ENCODE measurements around the gene EEF1AKMT3.

The EEF1AKMT3 gene

DNA sequence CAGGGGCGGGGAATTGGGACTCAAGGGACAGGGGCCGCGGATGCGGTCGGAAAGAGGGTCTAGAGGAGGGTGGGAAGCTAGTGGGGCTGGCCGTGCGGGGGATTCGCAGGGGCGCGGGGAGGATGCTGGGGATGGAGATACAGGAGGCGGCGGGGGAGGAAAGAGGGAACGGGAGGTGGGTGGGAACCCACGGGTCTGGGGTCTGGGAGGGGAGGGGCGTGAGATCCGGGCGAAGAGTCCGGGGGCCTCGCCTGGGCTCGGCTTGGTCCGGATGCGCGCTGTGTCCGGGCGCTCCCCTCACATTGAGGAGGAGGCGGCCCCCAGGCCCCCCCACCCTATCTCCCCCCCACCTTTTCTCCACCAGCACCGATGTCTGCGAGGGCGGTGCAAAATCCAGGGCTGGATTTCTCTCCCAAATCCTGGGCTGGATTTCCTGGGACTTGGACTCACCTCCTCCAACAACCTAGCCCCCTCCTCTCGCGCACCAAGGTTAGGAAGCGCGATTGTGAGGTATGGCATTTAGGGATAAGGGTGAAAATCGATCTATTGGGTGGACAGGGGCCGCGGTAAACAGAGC is 33.7 kb upstream of the EEF1AKMT3 start, which contains the start of gene AGAP2:
TSS of gene AGAP2 (minus strand) at position 82 of the 577 bp plus-strand sequence. CDS start 496 bp downstream, outside the sequence.
- H3K79me1 ChIP-seq (ENCODE audit: low read depth, low read length) = no peaks in the 10 kb centered on the region
- H2BK120ac ChIP-seq (ENCODE audit: low read depth, low read length) = peak within 1 kb of the TSS; percentile 27
- no peak within 1 kb of the TSS for H3K27ac ChIP-seq (replicated peaks; ENCODE audit: low read length)
- H3K14ac ChIP-seq (ENCODE audit: low read length) = no peak within 1 kb of the TSS
- peak within 1 kb of the TSS; percentile 65 for H3K9ac ChIP-seq (ENCODE audit: low read depth, low read length, poor library complexity)
- H4K8ac ChIP-seq (ENCODE audit: low read depth, low read length) = peak within 1 kb of the TSS; percentile 68
- H2AFZ ChIP-seq (ENCODE audit: low read length) = peak within 1 kb of the TSS; percentile 86
- H2BK5ac ChIP-seq (ENCODE audit: low read length) = no peak within 1 kb of the TSS
- H2BK15ac ChIP-seq (ENCODE audit: low read length) = no peak within 1 kb of the TSS
- peak within 1 kb of the TSS; percentile 2 for H2BK12ac ChIP-seq (ENCODE audit: low read length)
- peaks cover 0 to 4% of the 10 kb centered on the region in 2 donors for H3K9me3 ChIP-seq (replicated peaks in 1 of 2; ENCODE audit: control insufficient read depth in 2 of 2, insufficient read depth in 1 of 2, low read depth in 1 of 2, low read length in 2 of 2)
- peak within 1 kb of the TSS; percentile 66 to 81 for H3K4me3 ChIP-seq (ENCODE audit: low read length in 2 of 2)
- peaks cover 3 to 77% (median 26%) of the 10 kb centered on the region in 3 experiments for H3K27me3 ChIP-seq (ENCODE audit: control insufficient read depth in 3 of 3, insufficient read depth in 3 of 3, low read depth in 1 of 3, low read length in 3 of 3)
- peak within 1 kb of the TSS; percentile 53 for H3K23ac ChIP-seq (ENCODE audit: low read depth, low read length, poor library complexity)
- H3K36me3 ChIP-seq (replicated peaks in 1 of 2; ENCODE audit: control insufficient read depth in 2 of 2, insufficient read depth in 2 of 2, low read length in 2 of 2) = peaks cover 0 to 5% of the 10 kb centered on the region in 2 donors
- H4K91ac ChIP-seq (ENCODE audit: low read depth, low read length, poor library complexity) = no peak within 1 kb of the TSS
- WGBS, 2 donors (ENCODE audit: extremely low coverage in 2 of 2, insufficient read length in 2 of 2, insufficient replicate concordance in 1 of 2) = no CpG with 5 or more reads among the region's 36 CpGs
- no peak for DNase-seq (ENCODE audit: low spot score)
- peak within 1 kb of the TSS; percentile 19 for H3K4ac ChIP-seq (ENCODE audit: low read length)
- H3K18ac ChIP-seq (ENCODE audit: low read length) = peak within 1 kb of the TSS; percentile 91
- H2AK5ac ChIP-seq (ENCODE audit: low read depth, low read length) = peak within 1 kb of the TSS; percentile 48
- H3K4me1 ChIP-seq (ENCODE audit: control insufficient read depth in 2 of 2, insufficient read depth in 1 of 2, low read depth in 1 of 2, low read length in 2 of 2) = peaks cover 18 to 34% of the 10 kb centered on the region in 2 donors
- H3K4me2 ChIP-seq (ENCODE audit: insufficient read depth, low read length, poor library complexity, severe bottlenecking) = peak within 1 kb of the TSS; percentile 92

DNA sequence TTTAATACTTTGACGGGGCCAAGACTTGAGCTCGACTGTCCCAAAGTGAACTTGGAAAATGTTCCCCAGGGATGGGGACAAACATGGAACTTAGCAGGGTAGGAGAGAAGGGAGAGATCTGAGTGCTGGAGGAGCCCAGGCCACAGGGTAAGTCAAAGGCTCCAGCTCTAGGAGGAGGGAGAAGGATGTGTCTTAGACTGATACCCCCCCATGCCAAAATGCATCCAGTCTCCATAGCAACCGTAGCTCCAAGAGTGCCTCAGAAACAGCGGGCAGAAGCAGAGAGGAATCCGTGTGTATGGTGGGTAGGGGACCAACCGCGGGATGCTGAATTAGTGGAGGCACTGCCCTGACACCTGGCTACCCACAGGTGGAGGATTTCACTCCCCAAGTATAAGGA is 33.0 kb upstream of the EEF1AKMT3 start:
- peak overlapping the region; percentile 86 for H2AFZ ChIP-seq (ENCODE audit: low read length)
- peak overlapping the region; percentile 68 for H4K8ac ChIP-seq (ENCODE audit: low read depth, low read length)
- peaks cover 0 to 4% of the 10 kb centered on the region in 2 donors for H3K9me3 ChIP-seq (replicated peaks in 1 of 2; ENCODE audit: control insufficient read depth in 2 of 2, insufficient read depth in 1 of 2, low read depth in 1 of 2, low read length in 2 of 2)
- H2BK5ac ChIP-seq (ENCODE audit: low read length) = no peak overlapping the region
- no peak overlapping the region for H3K9ac ChIP-seq (ENCODE audit: low read depth, low read length, poor library complexity)
- peak overlapping the region in 1 of 2 donors; percentile 66 for H3K4me3 ChIP-seq (ENCODE audit: low read length in 2 of 2)
- H2BK120ac ChIP-seq (ENCODE audit: low read depth, low read length) = peak overlapping the region; percentile 27
- no peak overlapping the region for H4K91ac ChIP-seq (ENCODE audit: low read depth, low read length, poor library complexity)
- H3K4me2 ChIP-seq (ENCODE audit: insufficient read depth, low read length, poor library complexity, severe bottlenecking) = no peak overlapping the region
- no peak overlapping the region for H3K27ac ChIP-seq (replicated peaks; ENCODE audit: low read length)
- DNase-seq (ENCODE audit: low spot score) = no peak
- peaks cover 3 to 71% (median 26%) of the 10 kb centered on the region in 3 experiments for H3K27me3 ChIP-seq (ENCODE audit: control insufficient read depth in 3 of 3, insufficient read depth in 3 of 3, low read depth in 1 of 3, low read length in 3 of 3)
- H2AK5ac ChIP-seq (ENCODE audit: low read depth, low read length) = peak overlapping the region; percentile 48
- peak overlapping the region; percentile 2 for H2BK12ac ChIP-seq (ENCODE audit: low read length)
- H2BK15ac ChIP-seq (ENCODE audit: low read length) = no peak overlapping the region
- H3K23ac ChIP-seq (ENCODE audit: low read depth, low read length, poor library complexity) = peak overlapping the region; percentile 8
- H3K36me3 ChIP-seq (replicated peaks in 1 of 2; ENCODE audit: control insufficient read depth in 2 of 2, insufficient read depth in 2 of 2, low read length in 2 of 2) = no peaks in the 10 kb centered on the region
- WGBS, 2 donors (ENCODE audit: extremely low coverage in 2 of 2, insufficient read length in 2 of 2, insufficient replicate concordance in 1 of 2) = no CpG with 5 or more reads among the region's 7 CpGs
- peak overlapping the region; percentile 19 for H3K4ac ChIP-seq (ENCODE audit: low read length)
- H3K18ac ChIP-seq (ENCODE audit: low read length) = peak overlapping the region; percentile 50
- H3K79me1 ChIP-seq (ENCODE audit: low read depth, low read length) = no peaks in the 10 kb centered on the region
- H3K4me1 ChIP-seq (ENCODE audit: control insufficient read depth in 2 of 2, insufficient read depth in 1 of 2, low read depth in 1 of 2, low read length in 2 of 2) = peaks cover 18 to 36% of the 10 kb centered on the region in 2 donors
- H3K14ac ChIP-seq (ENCODE audit: low read length) = no peak overlapping the region

DNA sequence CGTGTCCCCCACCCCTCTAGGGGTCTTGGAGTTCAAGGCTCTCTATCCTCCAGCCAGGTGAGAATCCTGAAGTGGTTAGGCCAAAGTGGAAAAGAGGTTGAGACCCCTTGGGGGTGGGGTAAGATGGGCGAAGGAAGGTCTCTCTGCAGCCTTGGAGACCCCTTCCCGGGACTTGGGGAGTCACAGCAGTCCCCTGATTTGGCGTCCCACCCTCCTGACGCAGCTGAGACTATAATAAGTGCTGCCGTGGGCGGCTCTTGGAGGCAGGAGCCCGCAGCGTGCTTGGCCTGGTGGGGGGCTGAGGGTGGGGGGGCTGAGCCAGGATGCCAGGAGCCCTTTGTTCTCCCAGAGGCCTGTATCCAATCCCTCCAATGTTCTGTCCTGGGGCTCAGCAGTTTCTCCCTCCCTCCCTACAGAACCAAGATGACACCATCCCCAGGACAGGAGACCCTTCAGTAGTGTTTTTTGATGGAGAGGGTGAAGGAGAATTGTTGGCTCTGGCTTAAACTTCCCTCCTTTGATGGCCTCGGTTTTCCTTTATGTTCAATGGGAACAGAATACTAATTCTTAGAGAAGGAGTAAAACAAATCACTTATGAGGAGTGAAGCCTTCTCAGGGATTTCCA is 32.4 kb upstream of the EEF1AKMT3 start:
- Histone ChIP-seq H2BK120ac (ENCODE audit: low read depth, low read length) (no peak overlapping the region), H4K8ac (ENCODE audit: low read depth, low read length) (no peak overlapping the region), H3K79me1 (ENCODE audit: low read depth, low read length) (no peaks in the 10 kb centered on the region), H3K27me3 (ENCODE audit: control insufficient read depth in 3 of 3, insufficient read depth in 3 of 3, low read depth in 1 of 3, low read length in 3 of 3) (peaks cover 3 to 64% (median 26%) of the 10 kb centered on the region in 3 experiments), H2BK12ac (ENCODE audit: low read length) (no peak overlapping the region), H2AFZ (ENCODE audit: low read length) (peak overlapping the region; percentile 86), H3K4me2 (ENCODE audit: insufficient read depth, low read length, poor library complexity, severe bottlenecking) (no peak overlapping the region), H3K9ac (ENCODE audit: low read depth, low read length, poor library complexity) (no peak overlapping the region), H3K4me3 (ENCODE audit: low read length in 2 of 2) (no peak overlapping the region), H3K27ac (replicated peaks; ENCODE audit: low read length) (no peak overlapping the region), H3K4me1 (ENCODE audit: control insufficient read depth in 2 of 2, insufficient read depth in 1 of 2, low read depth in 1 of 2, low read length in 2 of 2) (peaks cover 18 to 36% of the 10 kb centered on the region in 2 donors), H3K23ac (ENCODE audit: low read depth, low read length, poor library complexity) (no peak overlapping the region), H3K18ac (ENCODE audit: low read length) (no peak overlapping the region), H2AK5ac (ENCODE audit: low read depth, low read length) (peak overlapping the region; percentile 20), H2BK15ac (ENCODE audit: low read length) (no peak overlapping the region), H4K91ac (ENCODE audit: low read depth, low read length, poor library complexity) (no peak overlapping the region), H3K9me3 (replicated peaks in 1 of 2; ENCODE audit: control insufficient read depth in 2 of 2, insufficient read depth in 1 of 2, low read depth in 1 of 2, low read length in 2 of 2) (peaks cover 0 to 4% of the 10 kb centered on the region in 2 donors), H3K14ac (ENCODE audit: low read length) (no peak overlapping the region), H3K4ac (ENCODE audit: low read length) (no peak overlapping the region), H3K36me3 (replicated peaks in 1 of 2; ENCODE audit: control insufficient read depth in 2 of 2, insufficient read depth in 2 of 2, low read length in 2 of 2) (no peaks in the 10 kb centered on the region), H2BK5ac (ENCODE audit: low read length) (no peak overlapping the region)
- no CpG with 5 or more reads among the region's 10 CpGs for WGBS, 2 donors (ENCODE audit: extremely low coverage in 2 of 2, insufficient read length in 2 of 2, insufficient replicate concordance in 1 of 2)
- DNase-seq (ENCODE audit: low spot score) = no peak
